Activated gamma-delta T cell treated with anti-CD3 and anti-CD28 coated beads, Interleukin-2, amount 50 U/mL, for 16 hours (primary cell): Measurements from ENCODE around the gene TRPC6.
"Not testable (repeated sequence)": the region's sequence is repeated elsewhere in the genome, so short reads cannot be mapped to it uniquely, and the experiment has no call there.

ENCODE experiments used
- DNase-seq: peaks from one replicate; pipeline ENCODE4 v3.0.0-alpha.2; 2020; ENCODE audit warnings: low read depth

Gene TRPC6

GRCh38 chr11:101448881-101449442 is 134.8 kb downstream of the TRPC6 start:
- no peak for DNase-seq

GRCh38 chr11:101446726-101447125 is 137.1 kb downstream of the TRPC6 start:
- DNase-seq = no peak

GRCh38 chr11:101446238-101446637 is 137.6 kb downstream of the TRPC6 start:
- DNase-seq = no peak

- DNase-seq = no peak
Measured at GRCh38 chr11:101445761-101446160, 138.0 kb downstream of the TRPC6 start.

GRCh38 chr11:101444851-101445250 is 139.0 kb downstream of the TRPC6 start:
- no peak for DNase-seq

- DNase-seq = no peak
Measured at GRCh38 chr11:101444164-101444563, 139.6 kb downstream of the TRPC6 start.

GRCh38 chr11:101442936-101443521 is 140.8 kb downstream of the TRPC6 start:
- no peak for DNase-seq

- DNase-seq = no peak
Measured at GRCh38 chr11:101442171-101442570, 141.6 kb downstream of the TRPC6 start.

GRCh38 chr11:101441747-101442146 is 142.1 kb downstream of the TRPC6 start:
- DNase-seq = no peak

GRCh38 chr11:101439488-101439887 is 144.3 kb downstream of the TRPC6 start:
- DNase-seq = no peak

- not testable (repeated sequence) for DNase-seq
Measured at GRCh38 chr11:101438708-101439107, 145.1 kb downstream of the TRPC6 start.

- no peak for DNase-seq
Measured at GRCh38 chr11:101438126-101438525, 145.7 kb downstream of the TRPC6 start.

GRCh38 chr11:101436511-101437142 is 147.2 kb downstream of the TRPC6 start:
- no peak for DNase-seq

GRCh38 chr11:101435408-101435973 is 148.3 kb downstream of the TRPC6 start:
- DNase-seq = no peak

GRCh38 chr11:101434026-101434643 is 149.7 kb downstream of the TRPC6 start:
- DNase-seq = no peak

- DNase-seq = no peak
Measured at GRCh38 chr11:101433151-101433550, 150.7 kb downstream of the TRPC6 start.

GRCh38 chr11:101429703-101430540 is 153.9 kb downstream of the TRPC6 start:
- DNase-seq = no peak

- no peak for DNase-seq
Measured at GRCh38 chr11:101428918-101429317, 154.9 kb downstream of the TRPC6 start.

- no peak for DNase-seq
Measured at GRCh38 chr11:101407324-101407723, 176.5 kb downstream of the TRPC6 start.
